GM12865 (cell line): Measurements from ENCODE around the gene GPC5.

Experiments used
- DNase-seq: peaks from one replicate; pipeline ENCODE4 v3.0.0; 2010; ENCODE audit warnings: low read depth
- H3K4me3 ChIP-seq: 2 replicates; pipeline ENCODE4 v1.5.1; 2011; ENCODE audit warnings: mild to moderate bottlenecking, low read depth, low read length, control low read depth
- TF ChIP-seq, protein P1 (sequence below): IDR thresholded peaks from 2 replicates; pipeline ENCODE4 v1.5.1; 2011; ENCODE audit warnings: low read length, control low read depth, low read depth, inconsistent platforms; ENCODE audit not compliant: insufficient read depth; ENCODE audit errors: missing control alignments

GPC5 gene

DNA sequence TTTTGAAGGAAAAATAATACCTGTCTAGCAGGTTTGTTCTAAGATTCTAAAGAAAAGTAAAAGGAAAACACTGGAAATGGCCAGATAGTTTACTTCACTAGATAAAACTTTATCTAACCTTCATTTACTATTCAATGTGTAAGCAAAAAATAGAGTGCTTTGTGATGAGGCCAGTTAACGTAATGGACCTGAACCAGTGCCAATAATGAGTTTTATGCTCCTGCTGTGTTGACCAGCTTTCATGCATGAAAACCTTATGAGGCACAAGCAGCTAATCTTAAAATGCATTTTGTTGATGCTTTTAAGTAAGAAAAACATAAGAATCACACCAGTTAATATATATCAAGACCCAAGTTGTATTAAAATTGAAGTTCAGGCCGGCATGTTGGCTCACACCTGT lies 1211.0 kb downstream of the GPC5 start:
- no peak overlapping the region for H3K4me3 ChIP-seq
- TF ChIP-seq, protein P1, sequence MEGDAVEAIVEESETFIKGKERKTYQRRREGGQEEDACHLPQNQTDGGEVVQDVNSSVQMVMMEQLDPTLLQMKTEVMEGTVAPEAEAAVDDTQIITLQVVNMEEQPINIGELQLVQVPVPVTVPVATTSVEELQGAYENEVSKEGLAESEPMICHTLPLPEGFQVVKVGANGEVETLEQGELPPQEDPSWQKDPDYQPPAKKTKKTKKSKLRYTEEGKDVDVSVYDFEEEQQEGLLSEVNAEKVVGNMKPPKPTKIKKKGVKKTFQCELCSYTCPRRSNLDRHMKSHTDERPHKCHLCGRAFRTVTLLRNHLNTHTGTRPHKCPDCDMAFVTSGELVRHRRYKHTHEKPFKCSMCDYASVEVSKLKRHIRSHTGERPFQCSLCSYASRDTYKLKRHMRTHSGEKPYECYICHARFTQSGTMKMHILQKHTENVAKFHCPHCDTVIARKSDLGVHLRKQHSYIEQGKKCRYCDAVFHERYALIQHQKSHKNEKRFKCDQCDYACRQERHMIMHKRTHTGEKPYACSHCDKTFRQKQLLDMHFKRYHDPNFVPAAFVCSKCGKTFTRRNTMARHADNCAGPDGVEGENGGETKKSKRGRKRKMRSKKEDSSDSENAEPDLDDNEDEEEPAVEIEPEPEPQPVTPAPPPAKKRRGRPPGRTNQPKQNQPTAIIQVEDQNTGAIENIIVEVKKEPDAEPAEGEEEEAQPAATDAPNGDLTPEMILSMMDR, result no peak
- no peak for DNase-seq

- no peak for DNase-seq
- no peak overlapping the region for H3K4me3 ChIP-seq
- TF ChIP-seq, protein P1, result no peak
Measured at GRCh38 chr13:92612892-92613291, 1214.5 kb downstream of the GPC5 start.

- TF ChIP-seq, protein P1, result no peak
- no peak overlapping the region for H3K4me3 ChIP-seq
- no peak for DNase-seq
Measured at GRCh38 chr13:92613921-92614320, 1215.5 kb downstream of the GPC5 start.

- H3K4me3 ChIP-seq, result no peak overlapping the region
- no peak for DNase-seq
- TF ChIP-seq, protein P1, result no peak
Measured at GRCh38 chr13:92621985-92622384, 1223.6 kb downstream of the GPC5 start.

- no peak overlapping the region for H3K4me3 ChIP-seq
- TF ChIP-seq, protein P1, result no peak
- no peak for DNase-seq
Measured at GRCh38 chr13:92622905-92623304, 1224.5 kb downstream of the GPC5 start.

DNA sequence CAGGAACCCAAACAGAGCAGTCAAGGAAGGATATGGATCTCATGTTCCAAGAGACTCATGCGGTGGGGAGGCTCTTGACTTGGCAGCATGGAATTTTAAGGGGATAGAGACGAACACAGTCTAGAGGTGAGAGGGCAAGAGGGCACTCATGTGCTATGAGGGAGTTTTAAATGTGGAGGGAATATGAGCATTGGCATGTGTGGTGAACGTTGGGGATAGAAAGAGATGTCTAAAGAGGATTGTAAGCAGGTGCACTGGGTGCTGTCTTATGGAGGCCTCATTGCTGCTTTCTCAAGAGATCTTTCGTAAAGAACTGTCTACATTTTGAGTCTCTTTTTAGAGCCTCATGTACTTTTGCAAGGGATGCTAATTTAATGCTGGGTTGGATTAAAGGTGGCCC lies 1227.9 kb downstream of the GPC5 start:
- no peak overlapping the region for H3K4me3 ChIP-seq
- DNase-seq, result no peak
- TF ChIP-seq, protein P1, result no peak

DNA sequence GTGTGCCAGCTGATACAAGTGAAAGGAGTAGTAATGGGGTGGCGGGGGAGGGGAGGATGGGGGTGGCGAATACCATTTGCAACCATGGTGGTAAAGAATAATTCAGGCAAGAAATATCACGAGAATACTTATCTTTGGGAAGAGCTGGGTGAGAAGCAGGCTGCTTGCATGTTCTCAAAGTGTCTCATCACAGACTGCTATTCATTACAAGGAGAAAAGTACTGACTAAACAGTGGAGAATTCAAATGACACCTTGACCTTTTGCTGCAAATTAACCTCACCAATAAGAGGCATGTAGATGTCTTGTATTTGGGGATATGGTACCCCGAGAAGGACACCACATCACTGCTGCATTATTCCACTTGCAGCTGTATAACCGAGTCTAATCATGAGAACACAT lies 1242.5 kb downstream of the GPC5 start:
- no peak overlapping the region for H3K4me3 ChIP-seq
- TF ChIP-seq, protein P1, result no peak
- no peak for DNase-seq
